ENCODE measurements around the gene PYGM. TPM values are rescaled to one million over a fixed set of nuclear protein-coding genes. Genes with fewer than 3 reads are reported as not detected.

The PYGM gene
- total and polyA plus RNA-seq, 2 of the 13 experiments (the other 11 are each of a cell fraction or from before 2014, with no cell fraction given): 0.11 to 0.12 TPM

DNA sequence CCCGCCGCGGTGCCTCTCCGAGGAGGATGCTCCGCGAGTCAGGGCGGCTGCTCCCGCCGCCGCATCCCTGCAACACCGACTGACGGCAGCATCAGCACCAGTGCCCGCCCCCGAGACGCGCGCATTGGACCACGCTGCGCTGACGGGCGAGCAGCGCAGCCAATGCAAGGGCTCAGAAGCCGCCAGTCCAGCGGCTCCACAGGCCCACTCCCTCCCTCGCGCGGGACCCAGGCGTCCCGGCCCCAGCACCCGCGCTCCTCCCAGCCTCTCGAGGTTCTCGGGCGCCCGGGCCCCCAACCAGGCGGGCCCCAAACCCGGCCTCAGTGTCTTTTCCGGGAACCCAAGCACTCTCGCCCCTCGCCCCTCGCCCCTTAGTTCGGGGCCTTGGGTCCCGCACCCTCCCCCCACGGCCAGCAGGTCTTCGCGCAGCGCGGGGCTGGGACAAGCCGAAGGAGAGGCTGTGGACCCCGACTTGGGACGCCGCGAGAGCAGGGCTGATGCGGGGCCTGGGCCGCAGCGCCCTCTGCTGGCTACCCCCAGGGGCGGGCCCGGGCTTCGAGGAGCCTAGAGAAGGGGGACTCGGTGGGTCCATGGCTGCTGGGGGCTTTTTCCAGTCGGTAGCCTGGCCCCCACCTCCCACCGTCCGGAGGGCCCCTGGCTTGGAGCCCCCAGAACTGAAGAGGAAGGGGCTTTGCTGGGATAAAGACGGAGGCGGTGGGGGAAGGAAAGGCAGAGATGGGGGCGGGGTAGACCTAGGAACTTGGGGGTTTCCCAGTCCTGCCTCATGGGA lies 36.5 kb downstream of the PYGM start, which contains the start of gene NRXN2 (continued):
- TF ChIP-seq, protein P1, sequence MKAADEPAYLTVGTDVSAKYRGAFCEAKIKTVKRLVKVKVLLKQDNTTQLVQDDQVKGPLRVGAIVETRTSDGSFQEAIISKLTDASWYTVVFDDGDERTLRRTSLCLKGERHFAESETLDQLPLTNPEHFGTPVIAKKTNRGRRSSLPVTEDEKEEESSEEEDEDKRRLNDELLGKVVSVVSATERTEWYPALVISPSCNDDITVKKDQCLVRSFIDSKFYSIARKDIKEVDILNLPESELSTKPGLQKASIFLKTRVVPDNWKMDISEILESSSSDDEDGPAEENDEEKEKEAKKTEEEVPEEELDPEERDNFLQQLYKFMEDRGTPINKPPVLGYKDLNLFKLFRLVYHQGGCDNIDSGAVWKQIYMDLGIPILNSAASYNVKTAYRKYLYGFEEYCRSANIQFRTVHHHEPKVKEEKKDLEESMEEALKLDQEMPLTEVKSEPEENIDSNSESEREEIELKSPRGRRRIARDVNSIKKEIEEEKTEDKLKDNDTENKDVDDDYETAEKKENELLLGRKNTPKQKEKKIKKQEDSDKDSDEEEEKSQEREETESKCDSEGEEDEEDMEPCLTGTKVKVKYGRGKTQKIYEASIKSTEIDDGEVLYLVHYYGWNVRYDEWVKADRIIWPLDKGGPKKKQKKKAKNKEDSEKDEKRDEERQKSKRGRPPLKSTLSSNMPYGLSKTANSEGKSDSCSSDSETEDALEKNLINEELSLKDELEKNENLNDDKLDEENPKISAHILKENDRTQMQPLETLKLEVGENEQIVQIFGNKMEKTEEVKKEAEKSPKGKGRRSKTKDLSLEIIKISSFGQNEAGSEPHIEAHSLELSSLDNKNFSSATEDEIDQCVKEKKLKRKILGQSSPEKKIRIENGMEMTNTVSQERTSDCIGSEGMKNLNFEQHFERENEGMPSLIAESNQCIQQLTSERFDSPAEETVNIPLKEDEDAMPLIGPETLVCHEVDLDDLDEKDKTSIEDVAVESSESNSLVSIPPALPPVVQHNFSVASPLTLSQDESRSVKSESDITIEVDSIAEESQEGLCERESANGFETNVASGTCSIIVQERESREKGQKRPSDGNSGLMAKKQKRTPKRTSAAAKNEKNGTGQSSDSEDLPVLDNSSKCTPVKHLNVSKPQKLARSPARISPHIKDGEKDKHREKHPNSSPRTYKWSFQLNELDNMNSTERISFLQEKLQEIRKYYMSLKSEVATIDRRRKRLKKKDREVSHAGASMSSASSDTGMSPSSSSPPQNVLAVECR (CRISPR knock-in tag; IDR thresholded peaks at IDR 0.05; ENCODE audit: borderline replicate concordance): no peak
- no peak for TF ChIP-seq ZNF543 (CRISPR knock-in tag; IDR thresholded peaks at IDR 0.05)
- TF ChIP-seq ZNF354B (CRISPR knock-in tag; IDR thresholded peaks at IDR 0.05): no peak
- no peak for TF ChIP-seq TEAD3 (CRISPR knock-in tag; optimal IDR thresholded peaks at IDR 0.05; ENCODE audit: borderline replicate concordance)
- no peak for TF ChIP-seq JUNB (CRISPR knock-in tag; IDR thresholded peaks at IDR 0.05; ENCODE audit: borderline replicate concordance)
- TF ChIP-seq PAF1 (CRISPR knock-in tag; IDR thresholded peaks at IDR 0.05): no peak
- TF ChIP-seq RXRA (CRISPR knock-in tag; IDR thresholded peaks at IDR 0.05): 0 out of 2 replicates have a peak, but pooled peaks have one; percentile 17
- no peak for TF ChIP-seq ZFP41 (CRISPR knock-in tag; IDR thresholded peaks at IDR 0.05; ENCODE audit: borderline replicate concordance)
- TF ChIP-seq, protein P2, sequence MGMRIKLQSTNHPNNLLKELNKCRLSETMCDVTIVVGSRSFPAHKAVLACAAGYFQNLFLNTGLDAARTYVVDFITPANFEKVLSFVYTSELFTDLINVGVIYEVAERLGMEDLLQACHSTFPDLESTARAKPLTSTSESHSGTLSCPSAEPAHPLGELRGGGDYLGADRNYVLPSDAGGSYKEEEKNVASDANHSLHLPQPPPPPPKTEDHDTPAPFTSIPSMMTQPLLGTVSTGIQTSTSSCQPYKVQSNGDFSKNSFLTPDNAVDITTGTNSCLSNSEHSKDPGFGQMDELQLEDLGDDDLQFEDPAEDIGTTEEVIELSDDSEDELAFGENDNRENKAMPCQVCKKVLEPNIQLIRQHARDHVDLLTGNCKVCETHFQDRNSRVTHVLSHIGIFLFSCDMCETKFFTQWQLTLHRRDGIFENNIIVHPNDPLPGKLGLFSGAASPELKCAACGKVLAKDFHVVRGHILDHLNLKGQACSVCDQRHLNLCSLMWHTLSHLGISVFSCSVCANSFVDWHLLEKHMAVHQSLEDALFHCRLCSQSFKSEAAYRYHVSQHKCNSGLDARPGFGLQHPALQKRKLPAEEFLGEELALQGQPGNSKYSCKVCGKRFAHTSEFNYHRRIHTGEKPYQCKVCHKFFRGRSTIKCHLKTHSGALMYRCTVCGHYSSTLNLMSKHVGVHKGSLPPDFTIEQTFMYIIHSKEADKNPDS (CRISPR knock-in tag; IDR thresholded peaks at IDR 0.05): no peak
- TF ChIP-seq, protein P3, sequence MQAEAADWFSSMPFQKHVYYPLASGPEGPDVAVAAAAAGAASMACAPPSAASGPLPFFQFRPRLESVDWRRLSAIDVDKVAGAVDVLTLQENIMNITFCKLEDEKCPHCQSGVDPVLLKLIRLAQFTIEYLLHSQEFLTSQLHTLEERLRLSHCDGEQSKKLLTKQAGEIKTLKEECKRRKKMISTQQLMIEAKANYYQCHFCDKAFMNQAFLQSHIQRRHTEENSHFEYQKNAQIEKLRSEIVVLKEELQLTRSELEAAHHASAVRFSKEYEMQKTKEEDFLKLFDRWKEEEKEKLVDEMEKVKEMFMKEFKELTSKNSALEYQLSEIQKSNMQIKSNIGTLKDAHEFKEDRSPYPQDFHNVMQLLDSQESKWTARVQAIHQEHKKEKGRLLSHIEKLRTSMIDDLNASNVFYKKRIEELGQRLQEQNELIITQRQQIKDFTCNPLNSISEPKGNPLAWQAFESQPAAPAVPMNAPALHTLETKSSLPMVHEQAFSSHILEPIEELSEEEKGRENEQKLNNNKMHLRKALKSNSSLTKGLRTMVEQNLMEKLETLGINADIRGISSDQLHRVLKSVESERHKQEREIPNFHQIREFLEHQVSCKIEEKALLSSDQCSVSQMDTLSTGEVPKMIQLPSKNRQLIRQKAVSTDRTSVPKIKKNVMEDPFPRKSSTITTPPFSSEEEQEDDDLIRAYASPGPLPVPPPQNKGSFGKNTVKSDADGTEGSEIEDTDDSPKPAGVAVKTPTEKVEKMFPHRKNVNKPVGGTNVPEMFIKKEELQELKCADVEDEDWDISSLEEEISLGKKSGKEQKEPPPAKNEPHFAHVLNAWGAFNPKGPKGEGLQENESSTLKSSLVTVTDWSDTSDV (CRISPR knock-in tag; IDR thresholded peaks at IDR 0.05): no peak
- no peak for TF ChIP-seq ZSCAN29 (CRISPR knock-in tag; conservative IDR thresholded peaks at IDR 0.05)
- TF ChIP-seq, protein P4, sequence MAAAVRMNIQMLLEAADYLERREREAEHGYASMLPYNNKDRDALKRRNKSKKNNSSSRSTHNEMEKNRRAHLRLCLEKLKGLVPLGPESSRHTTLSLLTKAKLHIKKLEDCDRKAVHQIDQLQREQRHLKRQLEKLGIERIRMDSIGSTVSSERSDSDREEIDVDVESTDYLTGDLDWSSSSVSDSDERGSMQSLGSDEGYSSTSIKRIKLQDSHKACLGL (CRISPR knock-in tag; IDR thresholded peaks at IDR 0.05): no peak
- TF ChIP-seq, protein P5, sequence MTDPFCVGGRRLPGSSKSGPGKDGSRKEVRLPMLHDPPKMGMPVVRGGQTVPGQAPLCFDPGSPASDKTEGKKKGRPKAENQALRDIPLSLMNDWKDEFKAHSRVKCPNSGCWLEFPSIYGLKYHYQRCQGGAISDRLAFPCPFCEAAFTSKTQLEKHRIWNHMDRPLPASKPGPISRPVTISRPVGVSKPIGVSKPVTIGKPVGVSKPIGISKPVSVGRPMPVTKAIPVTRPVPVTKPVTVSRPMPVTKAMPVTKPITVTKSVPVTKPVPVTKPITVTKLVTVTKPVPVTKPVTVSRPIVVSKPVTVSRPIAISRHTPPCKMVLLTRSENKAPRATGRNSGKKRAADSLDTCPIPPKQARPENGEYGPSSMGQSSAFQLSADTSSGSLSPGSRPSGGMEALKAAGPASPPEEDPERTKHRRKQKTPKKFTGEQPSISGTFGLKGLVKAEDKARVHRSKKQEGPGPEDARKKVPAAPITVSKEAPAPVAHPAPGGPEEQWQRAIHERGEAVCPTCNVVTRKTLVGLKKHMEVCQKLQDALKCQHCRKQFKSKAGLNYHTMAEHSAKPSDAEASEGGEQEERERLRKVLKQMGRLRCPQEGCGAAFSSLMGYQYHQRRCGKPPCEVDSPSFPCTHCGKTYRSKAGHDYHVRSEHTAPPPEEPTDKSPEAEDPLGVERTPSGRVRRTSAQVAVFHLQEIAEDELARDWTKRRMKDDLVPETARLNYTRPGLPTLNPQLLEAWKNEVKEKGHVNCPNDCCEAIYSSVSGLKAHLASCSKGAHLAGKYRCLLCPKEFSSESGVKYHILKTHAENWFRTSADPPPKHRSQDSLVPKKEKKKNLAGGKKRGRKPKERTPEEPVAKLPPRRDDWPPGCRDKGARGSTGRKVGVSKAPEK (CRISPR knock-in tag; IDR thresholded peaks at IDR 0.05; ENCODE audit: borderline replicate concordance): no peak
- TF ChIP-seq, protein P6, sequence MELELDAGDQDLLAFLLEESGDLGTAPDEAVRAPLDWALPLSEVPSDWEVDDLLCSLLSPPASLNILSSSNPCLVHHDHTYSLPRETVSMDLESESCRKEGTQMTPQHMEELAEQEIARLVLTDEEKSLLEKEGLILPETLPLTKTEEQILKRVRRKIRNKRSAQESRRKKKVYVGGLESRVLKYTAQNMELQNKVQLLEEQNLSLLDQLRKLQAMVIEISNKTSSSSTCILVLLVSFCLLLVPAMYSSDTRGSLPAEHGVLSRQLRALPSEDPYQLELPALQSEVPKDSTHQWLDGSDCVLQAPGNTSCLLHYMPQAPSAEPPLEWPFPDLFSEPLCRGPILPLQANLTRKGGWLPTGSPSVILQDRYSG (CRISPR knock-in tag; IDR thresholded peaks at IDR 0.05): no peak
- no peak for TF ChIP-seq ZEB1 (IDR thresholded peaks at IDR 0.05; ENCODE audit: insufficient replicate concordance, low read depth)

Data from HepG2 (cell line).